Lower leg skin (tissue), 4 donors: ENCODE measurements around the gene C10orf71. TPM values are rescaled to one million over a fixed set of nuclear protein-coding genes. Genes with fewer than 3 reads are reported as not detected.
A peak's percentile ranks its signal among the peaks of the same experiment; 100 is the strongest.

Experiments
- DNase-seq, 2 donors: peaks; one replicate each; pipeline ENCODE4 v3.0.0-alpha.2; 2019; ENCODE audit warnings: low spot score in 2 of 2
- H3K4me3 ChIP-seq: fragments of 200-600 bp; sonication (generic); 2 replicates; pipeline ENCODE4 v1.5.1; 2017; ENCODE audit warnings: mild to moderate bottlenecking, low read depth; ENCODE audit not compliant: poor library complexity, severe bottlenecking
- CTCF ChIP-seq, 3 donors: fragments of 450-650 bp; IDR thresholded peaks; one replicate each; pipeline ENCODE4 v1.5.1; 2016; ENCODE audit warnings: antibody characterized with exemption in 3 of 3, mild to moderate bottlenecking in 3 of 3, moderate library complexity in 2 of 3
- POLR2A ChIP-seq, 2 donors: fragments of 450-650 bp; IDR thresholded peaks; one replicate each; pipeline ENCODE4 v1.6.1; 2016 to 2017; ENCODE audit warnings: antibody characterized with exemption in 2 of 2, mild to moderate bottlenecking in 1 of 2, moderate library complexity in 1 of 2
- WGBS, 2 donors: methylation state at CpG; one replicate each; pipeline ENCODE4 v1.1.5; 2018; 5-methylcytosine and 5-hydroxymethylcytosine counted together
- intact Hi-C: fragments of 100-400 bp; cut with DNase I; formaldehyde crosslinking; loops from one replicate; pipeline ENCODE4 v1.15.0; 2023; ENCODE audit warnings: low total_unique reads
- total RNA-seq, 4 donors: library from RNA; depleted of rRNA; stranded (reverse); fragments of >200 nt; gene quantifications; one replicate each; pipeline ENCODE4 v1.1.0, GENCODE V29; 2016

The C10orf71 gene
- total RNA-seq, 4 donors from 2014 or later = not detected

- WGBS, 2 donors = 80 to 82% methylated on average over 5 of the region's 5 CpGs
Observed at GRCh38 chr10:49310460-49310859, 11.5 kb downstream of the C10orf71 start.

GRCh38 chr10:49310901-49311554 lies 12.1 kb downstream of the C10orf71 start:
- TF ChIP-seq CTCF (IDR thresholded peaks at IDR 0.05) = no peak
- TF ChIP-seq POLR2A (IDR thresholded peaks at IDR 0.05) = no peak
- intact Hi-C loops = no loop called here
- no peak overlapping the region for H3K4me3 ChIP-seq
- no peak for DNase-seq
- 84 to 92% methylated on average over 7 of the region's 7 CpGs for WGBS, 2 donors

More at GRCh38 chr10:49310460-49310859, 11.5 kb downstream of the C10orf71 start:
- no peak for DNase-seq
- no peak for TF ChIP-seq POLR2A (IDR thresholded peaks at IDR 0.05)
- no peak for TF ChIP-seq CTCF (IDR thresholded peaks at IDR 0.05)
- no peak overlapping the region for H3K4me3 ChIP-seq
- intact Hi-C loops = no loop called here

- DNase-seq = no peak
- TF ChIP-seq CTCF (IDR thresholded peaks at IDR 0.05) = no peak
- no peak for TF ChIP-seq POLR2A (IDR thresholded peaks at IDR 0.05)
- no peak overlapping the region for H3K4me3 ChIP-seq
- intact Hi-C loops = no loop called here
- WGBS, 2 donors = 59 to 61% methylated on average over 4 of the region's 4 CpGs
Observed at GRCh38 chr10:49311555-49312236, 12.7 kb downstream of the C10orf71 start.

GRCh38 chr10:49312246-49312869 lies 13.4 kb downstream of the C10orf71 start:
- TF ChIP-seq CTCF (IDR thresholded peaks at IDR 0.05) (no peak), POLR2A (IDR thresholded peaks at IDR 0.05) (no peak)
- peak in 1 of 2 donors; percentile 39 for DNase-seq
- 53 to 68% methylated on average over 7 of the region's 7 CpGs for WGBS, 2 donors
- intact Hi-C loops = no loop called here
- H3K4me3 ChIP-seq = no peak overlapping the region

- intact Hi-C loops = no loop called here
- H3K4me3 ChIP-seq = no peak overlapping the region
- TF ChIP-seq POLR2A (IDR thresholded peaks at IDR 0.05) (no peak), CTCF (IDR thresholded peaks at IDR 0.05) (no peak)
- DNase-seq = peak in 1 of 2 donors; percentile 40
- 85 to 91% methylated on average over 11 of the region's 11 CpGs for WGBS, 2 donors
Observed at GRCh38 chr10:49313501-49314070, 14.6 kb downstream of the C10orf71 start.
